Measurements from ENCODE around the gene ATP6AP1. TPM values are rescaled to one million over a fixed set of nuclear protein-coding genes. Genes with fewer than 3 reads are reported as not detected.

Gene ATP6AP1, protein sequence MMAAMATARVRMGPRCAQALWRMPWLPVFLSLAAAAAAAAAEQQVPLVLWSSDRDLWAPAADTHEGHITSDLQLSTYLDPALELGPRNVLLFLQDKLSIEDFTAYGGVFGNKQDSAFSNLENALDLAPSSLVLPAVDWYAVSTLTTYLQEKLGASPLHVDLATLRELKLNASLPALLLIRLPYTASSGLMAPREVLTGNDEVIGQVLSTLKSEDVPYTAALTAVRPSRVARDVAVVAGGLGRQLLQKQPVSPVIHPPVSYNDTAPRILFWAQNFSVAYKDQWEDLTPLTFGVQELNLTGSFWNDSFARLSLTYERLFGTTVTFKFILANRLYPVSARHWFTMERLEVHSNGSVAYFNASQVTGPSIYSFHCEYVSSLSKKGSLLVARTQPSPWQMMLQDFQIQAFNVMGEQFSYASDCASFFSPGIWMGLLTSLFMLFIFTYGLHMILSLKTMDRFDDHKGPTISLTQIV
- 10 to 100 TPM; 46.2 to 51.2 TPM for total RNA-seq

GRCh38 chrX:154428176-154429171 lies at the start of gene ATP6AP1:
Gene ATP6AP1, plus strand, starts transcription at chrX:154428677. Its CDS starts 16 bp downstream, at chrX:154428693.

DNA sequence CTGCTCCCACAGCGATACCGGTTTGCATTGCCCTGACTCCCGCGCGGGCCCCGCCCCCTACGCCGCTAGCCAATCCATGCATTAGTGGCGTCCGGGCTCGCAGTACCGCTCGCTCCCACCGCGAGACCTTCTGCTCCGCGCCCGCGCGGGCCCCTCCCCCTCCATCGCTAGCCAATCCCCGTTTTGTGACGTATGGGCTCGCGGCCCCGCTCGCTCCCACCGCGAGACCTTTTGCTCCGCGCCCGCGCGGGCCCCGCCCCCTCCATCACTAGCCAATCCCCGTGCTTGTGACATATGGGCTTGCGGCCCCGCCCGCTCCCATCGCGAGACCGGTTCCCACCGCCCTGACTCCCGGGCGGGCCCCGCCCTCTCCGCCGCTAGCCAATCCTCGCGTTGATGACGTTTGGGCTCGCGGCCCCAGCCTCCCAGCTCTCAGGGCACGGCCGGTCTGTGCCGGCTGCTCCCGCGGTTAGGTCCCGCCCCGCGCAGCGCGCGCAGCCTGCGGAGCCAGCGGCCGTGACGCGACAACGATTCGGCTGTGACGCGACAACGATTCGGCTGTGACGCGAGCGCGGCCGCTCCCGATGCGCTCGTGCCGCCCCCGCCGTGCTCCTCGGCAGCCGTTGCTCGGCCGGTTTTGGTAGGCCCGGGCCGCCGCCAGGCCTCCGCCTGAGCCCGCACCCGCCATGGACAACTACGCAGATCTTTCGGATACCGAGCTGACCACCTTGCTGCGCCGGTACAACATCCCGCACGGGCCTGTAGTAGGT lies 49.5 kb upstream of the ATP6AP1 start, which contains the start of gene EMD:
EMD (plus strand) TSS at position 497 of the 770 bp plus-strand sequence; CDS start at position 687, 190 bp downstream.

GRCh38 chrX:154397888-154398667 lies 30.4 kb upstream of the ATP6AP1 start, which contains the start of gene RPL10:
Gene RPL10, plus strand, starts transcription at chrX:154398377. Its CDS starts 143 bp downstream, at chrX:154398520.

GRCh38 chrX:154409222-154409871 lies 19.1 kb upstream of the ATP6AP1 start, which contains the start of gene DNASE1L1:
Gene DNASE1L1, minus strand, starts transcription at chrX:154409254. Its CDS starts 3,686 bp downstream, at chrX:154405568.

GRCh38 chrX:154436983-154437752 lies 8.7 kb downstream of the ATP6AP1 start, which contains the start of gene GDI1:
Gene GDI1, plus strand, starts transcription at chrX:154437154. Its CDS starts 101 bp downstream, at chrX:154437255.

DNA sequence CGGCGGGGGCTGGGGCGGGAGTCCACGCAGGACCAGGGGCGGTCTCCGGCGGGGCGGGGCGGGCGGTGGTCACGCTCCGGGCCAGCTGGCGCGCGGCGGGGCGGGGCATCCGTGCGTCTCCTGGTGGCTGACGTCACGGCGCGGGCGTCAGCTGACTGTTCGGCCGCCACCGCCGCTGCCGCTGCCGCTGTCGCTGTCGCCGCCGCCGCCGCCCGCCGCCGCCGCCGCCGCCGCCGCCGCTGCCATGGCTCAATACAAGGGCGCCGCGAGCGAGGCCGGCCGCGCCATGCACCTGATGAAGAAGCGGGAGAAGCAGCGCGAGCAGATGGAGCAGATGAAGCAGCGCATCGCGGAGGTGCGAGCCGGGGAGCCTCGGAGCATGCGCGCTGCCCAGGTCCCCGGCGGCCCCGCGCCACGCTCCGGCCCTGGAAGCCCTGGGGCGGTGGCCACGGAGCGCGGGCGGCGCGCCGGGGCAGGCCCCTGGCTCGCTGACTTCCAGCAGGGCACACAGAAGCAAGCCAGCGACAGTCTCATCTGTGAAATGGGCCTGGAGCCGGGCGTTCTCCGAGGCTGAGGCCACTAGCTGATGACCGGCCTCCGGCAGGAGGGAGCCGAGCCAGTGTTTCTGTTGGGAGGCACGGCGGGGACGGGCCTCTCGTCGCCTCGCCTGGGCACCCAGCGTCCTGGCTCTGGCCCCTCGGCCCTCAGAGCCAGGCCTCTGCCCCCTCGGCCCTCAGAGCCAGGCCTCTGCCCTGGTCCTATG lies 15.7 kb downstream of the ATP6AP1 start, which contains the start of gene FAM50A:
FAM50A (plus strand) TSS at position 150 of the 763 bp plus-strand sequence; CDS start at position 245, 95 bp downstream.

GRCh38 chrX:154458116-154458953 lies 29.9 kb downstream of the ATP6AP1 start, which contains the start of gene PLXNA3:
Gene PLXNA3, plus strand, starts transcription at chrX:154458281. Its CDS starts 1,903 bp downstream, at chrX:154460184.

GRCh38 chrX:154478728-154479622 lies 50.5 kb downstream of the ATP6AP1 start, which contains the start of gene LAGE3:
Gene LAGE3, minus strand, starts transcription at chrX:154479281. Its CDS starts 366 bp downstream, at chrX:154478915.

Small RNA genes lying within 50 kb of the gene (microRNA-seq; reads per million reads assigned to microRNA genes)
- gene MIR6858 (ENCODE audit: borderline microRNAs expressed, borderline replicate concordance), result 0.83 reads per million

Other genes with a start within 250 kb of the ATP6AP1 start
- gene OPN1MW, start 246.1 kb upstream of the ATP6AP1 start, total RNA-seq, result not detected
- not detected for gene OPN1MW2, start 208.9 kb upstream of the ATP6AP1 start, total RNA-seq
- not detected for gene OPN1MW3, start 171.1 kb upstream of the ATP6AP1 start, total RNA-seq
- gene TEX28, start 133.6 kb upstream of the ATP6AP1 start, total RNA-seq, result not detected
- gene TKTL1, start 132.9 kb upstream of the ATP6AP1 start, total RNA-seq, result 1 to 10 TPM; 3.0 to 4.1 TPM
- gene FLNA, start 54.0 kb upstream of the ATP6AP1 start, total RNA-seq, result 1,000 to 10,000 TPM; 1,016 to 1,083 TPM
- 10 to 100 TPM; 45.9 to 47.5 TPM for gene EMD, start 49.4 kb upstream of the ATP6AP1 start, total RNA-seq
- gene RPL10, start 30.3 kb upstream of the ATP6AP1 start, total RNA-seq, result 1,000 to 10,000 TPM; 5,348 to 5,626 TPM
- gene DNASE1L1, start 19.4 kb upstream of the ATP6AP1 start, total RNA-seq, result 10 to 100 TPM; 23.2 to 27.2 TPM
- 100 to 1,000 TPM in 1 of 2 experiments, 10 to 100 TPM in 1; 91.4 to 101 TPM for gene TAFAZZIN, start 17.1 kb upstream of the ATP6AP1 start, total RNA-seq
- 100 to 1,000 TPM; 105 to 108 TPM for gene GDI1, start 8.5 kb downstream of the ATP6AP1 start, total RNA-seq
- gene FAM50A, start 15.5 kb downstream of the ATP6AP1 start, total RNA-seq, result 10 to 100 TPM; 65.1 to 69.0 TPM
- 10 to 100 TPM; 41.2 to 47.6 TPM for gene PLXNA3, start 29.6 kb downstream of the ATP6AP1 start, total RNA-seq
- 10 to 100 TPM; 35.9 to 39.2 TPM for gene LAGE3, start 50.6 kb downstream of the ATP6AP1 start, total RNA-seq
- 10 to 100 TPM; 42.6 to 45.7 TPM for gene UBL4A, start 57.9 kb downstream of the ATP6AP1 start, total RNA-seq
- 10 to 100 TPM; 25.5 to 25.8 TPM for gene SLC10A3, start 62.0 kb downstream of the ATP6AP1 start, total RNA-seq
- 10 to 100 TPM; 32.3 to 32.7 TPM for gene FAM3A, start 87.6 kb downstream of the ATP6AP1 start, total RNA-seq
- gene G6PD, start 118.2 kb downstream of the ATP6AP1 start, total RNA-seq, result 10 to 100 TPM; 59.0 to 68.1 TPM
- 10 to 100 TPM; 43.4 to 45.5 TPM for gene IKBKG, start 118.9 kb downstream of the ATP6AP1 start, total RNA-seq
- not detected for gene CTAG1A, start 156.5 kb downstream of the ATP6AP1 start, total RNA-seq
- not detected for gene CTAG1B, start 190.6 kb downstream of the ATP6AP1 start, total RNA-seq
- gene CTAG2, start 224.9 kb downstream of the ATP6AP1 start, total RNA-seq, result not detected

Measured in activated naive CD4-positive, alpha-beta T cell treated with anti-CD3 and anti-CD28 coated beads, Interleukin-2, amount 10 ng/mL, durations not matched to agents 5 hours and 36 hours (primary cell).